ENCODE results near the gene G3BP2.
"Not testable (repeated sequence)": the region's sequence is repeated elsewhere in the genome, so short reads cannot be mapped to it uniquely, and the experiment has no call there.

G3BP2 gene

DNA sequence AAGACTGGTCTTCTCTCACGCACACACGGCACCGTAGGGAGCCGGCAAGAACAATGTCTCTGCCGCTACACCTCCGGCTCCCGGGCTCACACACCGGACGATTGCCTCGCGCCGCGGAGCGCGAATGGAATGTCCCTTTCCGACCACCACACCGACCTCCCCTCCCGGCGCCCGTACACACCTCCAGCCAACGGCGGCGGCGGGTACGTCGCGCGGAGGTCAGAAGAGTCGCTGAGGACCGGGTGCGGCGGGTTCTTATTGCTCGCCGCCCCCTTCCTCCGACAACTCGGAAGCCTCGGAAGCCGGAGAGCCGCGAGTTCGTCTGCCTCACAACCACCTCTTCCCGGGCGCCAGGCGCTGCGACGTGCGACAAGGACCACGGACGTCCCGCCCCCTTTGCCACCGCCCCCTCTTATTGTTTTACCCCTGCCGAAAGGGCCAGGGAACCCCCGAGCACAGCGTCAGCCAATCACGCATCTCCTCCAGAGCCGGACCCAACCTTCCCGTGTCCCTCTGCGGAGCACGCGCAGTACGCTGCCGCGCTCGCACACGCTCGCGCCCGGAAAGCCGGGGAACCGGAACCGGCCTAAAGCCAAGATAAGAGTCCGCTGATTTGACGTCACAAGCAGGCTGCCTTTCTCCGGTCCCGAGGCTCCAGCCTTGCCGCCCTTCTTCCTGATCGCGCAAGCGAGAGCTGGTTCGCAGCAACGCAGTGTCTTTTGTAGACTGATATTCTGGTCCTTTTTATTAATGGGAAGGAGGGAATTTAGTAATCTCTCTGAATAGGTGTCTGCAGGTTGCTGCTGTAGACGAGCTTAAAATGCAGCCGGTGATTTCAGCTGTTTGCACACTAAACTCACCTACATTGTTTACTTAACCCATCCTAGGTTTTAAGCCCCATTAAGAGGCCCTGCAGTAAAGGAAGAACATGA is at the start of gene G3BP2:
Gene G3BP2 (minus strand): TSS at position 385 of the 932 bp plus-strand sequence. CDS start 11,386 bp downstream, outside the sequence.
- DNase-seq: peak; percentile 95

- no peak for DNase-seq
Measured at GRCh38 chr4:75722417-75722816, 49.2 kb upstream of the G3BP2 start.

- DNase-seq: no peak
Measured at GRCh38 chr4:75718529-75718928, 45.3 kb upstream of the G3BP2 start.

GRCh38 chr4:75717408-75717807 is 44.2 kb upstream of the G3BP2 start:
- DNase-seq: no peak

- not testable (repeated sequence) for DNase-seq
Measured at GRCh38 chr4:75716054-75716453, 42.8 kb upstream of the G3BP2 start.

GRCh38 chr4:75715105-75715799 is 42.0 kb upstream of the G3BP2 start:
- no peak for DNase-seq

- DNase-seq: no peak
Measured at GRCh38 chr4:75714704-75715103, 41.5 kb upstream of the G3BP2 start.

DNA sequence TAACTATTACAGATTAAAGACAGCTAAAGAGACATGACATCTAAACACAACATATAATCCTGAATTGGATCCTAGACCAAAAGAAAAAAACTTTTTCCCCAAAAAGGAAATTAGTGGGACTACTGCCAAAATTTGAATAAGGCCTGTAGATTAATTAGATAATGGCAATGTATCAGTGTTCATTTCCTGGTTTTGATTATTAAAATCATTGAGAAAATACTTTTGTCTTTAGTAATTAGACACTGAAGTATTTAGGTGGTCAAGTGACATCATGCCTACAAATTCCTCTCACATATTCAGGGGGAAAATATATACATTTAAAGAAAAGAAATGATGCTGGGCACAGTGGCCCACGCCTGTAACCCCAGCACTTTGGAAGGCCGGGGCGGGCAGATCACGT is 40.8 kb upstream of the G3BP2 start:
- DNase-seq: no peak

DNA sequence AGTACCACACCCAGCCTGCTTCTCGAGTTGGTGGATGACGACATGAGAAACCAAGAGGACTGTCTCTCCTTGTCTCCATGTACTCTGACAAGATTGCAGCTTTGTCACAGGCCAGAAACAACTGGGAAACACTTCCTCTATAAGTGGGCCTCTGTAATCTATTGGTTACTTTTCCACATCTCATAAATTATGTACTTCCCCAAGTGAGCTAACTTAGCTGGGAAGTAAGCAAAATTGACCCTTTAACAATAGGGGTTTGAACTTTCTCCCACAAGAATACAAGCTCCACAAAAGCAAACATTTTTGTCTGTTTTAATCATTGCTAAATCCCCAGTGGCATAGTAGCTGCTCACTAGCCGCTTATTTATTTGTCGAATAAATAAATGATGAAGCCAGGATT is 37.0 kb upstream of the G3BP2 start:
- no peak for DNase-seq

DNA sequence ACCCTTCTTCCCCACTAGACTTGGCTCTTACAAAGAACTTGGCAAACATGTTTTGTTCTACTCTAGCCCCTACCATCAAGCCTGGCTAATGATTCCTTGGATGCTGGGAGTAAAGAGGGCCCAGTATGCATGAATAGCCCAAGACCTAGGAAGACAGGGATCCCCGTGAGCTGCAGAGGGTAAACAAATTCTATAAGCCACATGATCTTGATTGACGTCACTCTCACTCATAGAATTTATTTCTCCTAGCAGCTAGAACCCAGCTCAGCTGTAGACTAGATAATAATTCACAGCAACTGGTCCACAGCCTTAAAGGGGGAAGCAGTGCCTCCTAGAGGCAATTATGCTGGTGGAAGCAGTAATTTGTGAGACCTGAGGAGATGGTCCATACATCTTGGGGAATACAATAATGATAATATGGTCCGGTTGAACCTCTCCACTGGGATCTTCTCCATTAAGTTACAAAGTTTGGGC is 35.0 kb upstream of the G3BP2 start:
- no peak for DNase-seq

- DNase-seq: no peak
Measured at GRCh38 chr4:75705198-75705977, 32.2 kb upstream of the G3BP2 start.

GRCh38 chr4:75702919-75703411 is 29.8 kb upstream of the G3BP2 start:
- DNase-seq: no peak

DNA sequence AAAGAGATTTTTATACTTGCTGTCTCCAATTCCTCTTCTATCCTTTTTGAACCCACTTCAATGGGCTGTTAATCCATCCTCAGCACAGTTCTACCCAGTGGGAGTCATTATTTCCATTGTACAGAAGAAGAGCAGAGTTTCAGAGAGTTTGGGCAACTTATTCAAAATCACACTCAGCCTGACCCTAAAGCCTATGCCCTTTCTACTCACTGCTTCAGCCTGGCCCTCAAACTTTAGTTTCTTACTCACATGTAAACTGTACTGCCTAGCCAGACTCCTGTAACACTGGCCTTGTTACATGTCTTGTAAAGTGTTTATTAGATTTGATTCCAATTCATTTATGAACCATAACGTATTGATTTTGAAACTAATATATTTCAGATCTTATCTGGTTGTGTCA is 26.1 kb upstream of the G3BP2 start:
- no peak for DNase-seq

DNA sequence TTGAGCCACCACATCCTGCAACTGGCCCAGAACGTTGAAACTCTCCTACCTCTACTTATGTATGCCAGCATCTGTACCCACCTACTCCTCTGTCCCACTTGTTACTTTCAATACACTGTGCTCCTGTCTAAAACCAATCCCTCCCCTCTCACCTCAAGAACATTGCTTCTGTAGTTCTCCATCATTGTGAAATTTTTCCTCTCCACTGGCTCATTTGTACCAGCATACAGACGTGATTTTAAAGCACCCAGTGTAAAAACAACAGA is 25.7 kb upstream of the G3BP2 start:
- no peak for DNase-seq

- no peak for DNase-seq
Measured at GRCh38 chr4:75698162-75698962, 25.2 kb upstream of the G3BP2 start.

- no peak for DNase-seq
Measured at GRCh38 chr4:75696581-75696980, 23.4 kb upstream of the G3BP2 start.

GRCh38 chr4:75696071-75696470 is 22.9 kb upstream of the G3BP2 start:
- no peak for DNase-seq

- DNase-seq: not testable (repeated sequence)
Measured at GRCh38 chr4:75692066-75692465, 18.9 kb upstream of the G3BP2 start.

DNA sequence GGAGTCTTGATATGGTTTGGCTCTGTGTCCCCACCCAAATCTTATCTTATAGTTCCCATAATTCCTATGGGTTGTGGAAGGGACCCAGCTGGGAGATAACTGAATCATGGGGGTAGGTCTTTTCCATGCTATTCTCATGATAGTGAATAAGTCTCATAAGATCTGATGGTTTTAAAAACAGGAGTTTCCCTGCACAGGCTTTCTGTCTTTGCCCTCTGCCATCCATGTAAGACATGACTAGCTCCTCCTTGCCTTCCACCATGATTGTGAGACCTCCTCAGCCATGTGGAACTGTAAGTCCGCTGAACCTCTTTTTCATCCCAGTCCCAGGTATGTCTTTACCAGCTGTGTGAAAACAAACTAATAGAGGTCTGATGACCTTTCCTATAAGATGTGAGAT is 13.9 kb upstream of the G3BP2 start:
- DNase-seq: not testable (repeated sequence)

DNA sequence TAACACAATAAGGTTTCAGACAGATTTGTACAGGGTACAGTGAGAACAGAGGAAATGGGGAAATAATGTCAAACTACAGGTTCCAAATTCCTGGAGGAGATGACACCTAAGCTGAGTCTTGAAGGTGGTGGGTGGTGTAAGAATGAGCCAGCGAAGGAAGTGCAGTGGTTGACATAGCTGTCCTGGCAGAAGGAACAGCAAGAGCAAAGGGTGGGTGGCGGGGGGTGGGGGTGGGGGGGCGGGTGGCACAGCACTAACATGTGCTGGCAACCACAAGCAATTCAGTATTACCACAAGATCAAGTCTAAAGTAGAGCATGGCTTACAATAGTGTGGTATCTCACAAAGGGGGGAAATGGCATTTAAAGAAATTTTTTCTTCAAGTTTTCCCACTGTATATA is 13.1 kb upstream of the G3BP2 start:
- DNase-seq: peak; percentile 30

DNA sequence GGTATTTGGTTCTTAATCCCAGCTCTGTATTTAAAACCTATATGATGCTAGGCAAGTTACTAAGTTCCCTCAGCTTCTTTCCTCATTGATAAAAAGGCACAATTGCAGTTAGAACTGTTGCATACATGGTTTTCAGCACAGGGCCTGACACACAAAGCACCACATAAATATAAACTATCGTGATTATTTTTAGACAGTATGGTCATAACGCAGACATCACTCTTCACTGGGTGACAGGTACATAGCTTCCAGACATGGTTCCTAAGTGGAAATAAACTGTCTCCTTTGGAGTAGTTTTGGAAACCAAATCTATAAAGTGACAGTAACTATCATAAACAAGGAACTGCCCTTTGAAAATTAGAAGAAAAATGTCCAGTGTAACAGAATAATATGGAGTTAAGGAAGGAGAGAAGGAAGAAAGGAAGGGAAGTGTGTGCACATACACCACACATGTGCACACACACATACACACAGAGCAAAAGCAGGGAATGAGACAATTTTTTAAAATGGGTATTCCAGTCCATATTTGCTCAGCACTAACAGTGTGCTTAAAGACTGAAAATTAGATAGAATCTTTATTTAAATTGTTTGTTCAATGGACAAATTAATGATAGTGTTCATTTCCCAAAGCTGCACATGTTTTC is 12.5 kb upstream of the G3BP2 start:
- DNase-seq: no peak

Measured in NK-92 treated with Interleukin-12 subunit alpha and Interleukin-12 subunit beta, amount 100 ng/mL, for 24 hours (cell line).